Panc1 (cell line): ENCODE data around the gene XRCC2.

Experiments
- CTCF ChIP-seq: fragments of 450-650 bp; IDR thresholded peaks from 2 replicates; pipeline ENCODE4 v1.5.1; 2017; ENCODE audit warnings: mild to moderate bottlenecking
- POLR2AphosphoS5 ChIP-seq: IDR thresholded peaks from 2 replicates; pipeline ENCODE4 v1.6.1; 2012; ENCODE audit warnings: mild to moderate bottlenecking, low read depth, low read length, moderate library complexity
- SIN3A ChIP-seq: IDR thresholded peaks from 2 replicates; pipeline ENCODE4 v1.6.1; 2012; ENCODE audit warnings: low read depth, mild to moderate bottlenecking, low read length, moderate library complexity, borderline replicate concordance; ENCODE audit not compliant: insufficient read depth

- no peak for TF ChIP-seq POLR2AphosphoS5
- TF ChIP-seq CTCF = no peak
- TF ChIP-seq SIN3A = no peak
Measured at GRCh38 chr7:152637920-152638580, 37.9 kb downstream of the XRCC2 start.
